Smooth muscle cell (in vitro differentiated cells): Measurements from ENCODE around the gene FKBP5. TPM values are rescaled to one million over a fixed set of nuclear protein-coding genes. Genes with fewer than 3 reads are reported as not detected.
"Not testable (repeated sequence)": the region's sequence is repeated elsewhere in the genome, so short reads cannot be mapped to it uniquely, and the experiment has no call there.

Source experiments
- DNase-seq: peaks from one replicate; lab custom pipeline; 2025; ENCODE audit not compliant: unreplicated experiment; lab: John Stamatoyannopoulos, UW
- H2AFZ ChIP-seq: fragments of 200-600 bp; sonication (generic); 2 replicates; pipeline ENCODE4 v1.6.0; 2016; ENCODE audit warnings: antibody characterized with exemption, low read depth, mild to moderate bottlenecking
- H3F3A ChIP-seq: fragments of 200-600 bp; sonication (generic); 2 replicates; pipeline ENCODE4 v1.6.0; 2017; ENCODE audit warnings: antibody characterized with exemption, low read depth
- H3K27ac ChIP-seq: fragments of 200-600 bp; sonication (generic); 2 replicates; pipeline ENCODE4 v1.5.1; 2016; ENCODE audit warnings: low read depth, mild to moderate bottlenecking
- H3K27me3 ChIP-seq: fragments of 200-600 bp; sonication (generic); 2 replicates; pipeline ENCODE4 v1.6.1; 2016; ENCODE audit warnings: low read depth, mild to moderate bottlenecking
- H3K36me3 ChIP-seq: fragments of 200-600 bp; sonication (generic); 2 replicates; pipeline ENCODE4 v1.5.1; 2016; ENCODE audit warnings: low read depth
- H3K4me1 ChIP-seq: fragments of 200-600 bp; sonication (generic); 2 replicates; pipeline ENCODE4 v1.5.1; 2016; ENCODE audit warnings: low read depth
- H3K4me2 ChIP-seq: fragments of 200-600 bp; sonication (generic); 2 replicates; pipeline ENCODE4 v1.6.0; 2016; ENCODE audit warnings: mild to moderate bottlenecking
- H3K4me3 ChIP-seq: fragments of 200-600 bp; sonication (generic); 2 replicates; pipeline ENCODE4 v1.5.1; 2016; ENCODE audit warnings: mild to moderate bottlenecking
- H3K79me2 ChIP-seq: fragments of 200-600 bp; sonication (generic); 2 replicates; pipeline ENCODE4 v1.6.0; 2016; ENCODE audit warnings: low read depth, mild to moderate bottlenecking
- H3K9ac ChIP-seq: fragments of 200-600 bp; sonication (generic); 2 replicates; pipeline ENCODE4 v1.6.0; 2016; ENCODE audit warnings: low read depth
- H3K9me3 ChIP-seq: fragments of 200-600 bp; sonication (generic); replicated peaks from 2 replicates; pipeline ENCODE4 v1.5.1; 2016; ENCODE audit warnings: low read depth
- H4K20me1 ChIP-seq: fragments of 200-600 bp; sonication (generic); 2 replicates; pipeline ENCODE4 v1.6.0; 2016; ENCODE audit warnings: low read depth
- CTCF ChIP-seq: fragments of 200-600 bp; sonication (generic); IDR thresholded peaks from 2 replicates; pipeline ENCODE4 v1.5.1; 2017; ENCODE audit warnings: borderline replicate concordance, mild to moderate bottlenecking, antibody characterized with exemption; ENCODE audit not compliant: insufficient read depth, poor library complexity, severe bottlenecking
- WGBS: methylation state at CpG from one replicate; pipeline ENCODE4 v1.1.7; 2016; ENCODE audit warnings: low lambda C conversion rate; 5-methylcytosine and 5-hydroxymethylcytosine counted together
- polyA plus RNA-seq: library from polyadenylated mRNA; unstranded; fragments of >200 nt; fragmentation: Nextera tagmentation; extraction: Ambion mirVana; gene quantifications from 2 replicates; pipeline ENCODE4 v1.2.1, GENCODE V29; 2016
- total RNA-seq: library from RNA; depleted of rRNA; stranded (reverse); fragments of >200 nt; gene quantifications from 2 replicates; pipeline ENCODE4 v1.2.3, GENCODE V29; 2014

The FKBP5 gene
- total and polyA plus RNA-seq, 2 experiments from 2014 or later, result 0.85 to 3.8 TPM

GRCh38 chr6:35539223-35539622 lies 149.5 kb downstream of the FKBP5 start:
- TF ChIP-seq CTCF, result no peak
- Histone ChIP-seq H4K20me1 (no peaks in the 10 kb centered on the region), H3F3A (no peaks in the 10 kb centered on the region), H3K9ac (no peak overlapping the region), H3K4me2 (no peak overlapping the region), H3K4me1 (peaks cover 6% of the 10 kb centered on the region), H3K27me3 (no peaks in the 10 kb centered on the region), H3K4me3 (no peak overlapping the region), H2AFZ (no peak overlapping the region), H3K27ac (no peak overlapping the region), H3K36me3 (no peaks in the 10 kb centered on the region), H3K79me2 (no peaks in the 10 kb centered on the region), H3K9me3 (peaks cover 5% of the 10 kb centered on the region)
- WGBS, result 89% methylated on average over 3 of the region's 3 CpGs
- DNase-seq, result no peak

- H3K9ac ChIP-seq, H3K4me3 ChIP-seq, H3K9me3 ChIP-seq, DNase-seq, H3K79me2 ChIP-seq, H4K20me1 ChIP-seq, H3K27me3 ChIP-seq, H3K4me2 ChIP-seq, H3F3A ChIP-seq, H2AFZ ChIP-seq, H3K27ac ChIP-seq, H3K36me3 ChIP-seq: not testable (repeated sequence)
- 82% methylated on average over 6 of the region's 6 CpGs for WGBS
- H3K4me1 ChIP-seq, result peaks cover 14% of the 10 kb centered on the region
Observed at GRCh38 chr6:35535847-35536246, 152.9 kb downstream of the FKBP5 start.

GRCh38 chr6:35534407-35535170 lies 154.1 kb downstream of the FKBP5 start:
- no peak for TF ChIP-seq CTCF
- peak overlapping the region; percentile 6 for H3K4me2 ChIP-seq
- no peak overlapping the region for H2AFZ ChIP-seq
- H3K79me2 ChIP-seq, result no peaks in the 10 kb centered on the region
- H3K27me3 ChIP-seq, result no peaks in the 10 kb centered on the region
- H3K4me1 ChIP-seq, result peaks cover 14% of the 10 kb centered on the region
- WGBS, result 35% methylated on average over 11 of the region's 11 CpGs
- H3K27ac ChIP-seq, result no peak overlapping the region
- H3K4me3 ChIP-seq, result no peak overlapping the region
- no peaks in the 10 kb centered on the region for H3K9me3 ChIP-seq
- no peaks in the 10 kb centered on the region for H3K36me3 ChIP-seq
- H3F3A ChIP-seq, result no peaks in the 10 kb centered on the region
- H3K9ac ChIP-seq, result no peak overlapping the region
- no peak for DNase-seq
- no peaks in the 10 kb centered on the region for H4K20me1 ChIP-seq

- no peak overlapping the region for H3K4me3 ChIP-seq
- H3K9me3 ChIP-seq, result no peaks in the 10 kb centered on the region
- no peaks in the 10 kb centered on the region for H3K36me3 ChIP-seq
- WGBS, result 69% methylated on average over 6 of the region's 6 CpGs
- H3K27ac ChIP-seq, result no peak overlapping the region
- no peaks in the 10 kb centered on the region for H3F3A ChIP-seq
- no peaks in the 10 kb centered on the region for H3K27me3 ChIP-seq
- H3K4me2 ChIP-seq, result peak overlapping the region; percentile 6
- H3K79me2 ChIP-seq, result no peaks in the 10 kb centered on the region
- H3K9ac ChIP-seq, result no peak overlapping the region
- H3K4me1 ChIP-seq, result peaks cover 14% of the 10 kb centered on the region
- no peak for DNase-seq
- TF ChIP-seq CTCF, result no peak
- H2AFZ ChIP-seq, result no peak overlapping the region
- no peaks in the 10 kb centered on the region for H4K20me1 ChIP-seq
Observed at GRCh38 chr6:35533981-35534380, 154.7 kb downstream of the FKBP5 start.
